ENCODE measurements around the gene EPHB2. TPM values are rescaled to one million over a fixed set of nuclear protein-coding genes. Genes with fewer than 3 reads are reported as not detected.

The EPHB2 gene
- total RNA-seq, 2 experiments from 2014 or later = 0.08 TPM; not detected in 1

GRCh38 chr1:22800629-22801028 is 90.0 kb downstream of the EPHB2 start:
- H3K4me3 Mint-ChIP-seq = no peak overlapping the region
- TF ChIP-seq CTCF (IDR thresholded peaks at IDR 0.05) = no peak
- CTCF ChIA-PET = no interaction called here

GRCh38 chr1:22801347-22801746 is 90.7 kb downstream of the EPHB2 start:
- no peak overlapping the region for H3K4me3 ChIP-seq (ENCODE audit: low read length)
- Mint-ChIP-seq H3K27ac (no peak overlapping the region), H3K4me3 (no peak overlapping the region), H3K36me3 (ENCODE audit: low read depth) (no peaks in the 10 kb centered on the region), H3K9me3 (no peaks in the 10 kb centered on the region), H3K27me3 (peaks cover 12% of the 10 kb centered on the region), H3K4me1 (ENCODE audit: low read depth) (no peaks in the 10 kb centered on the region)
- ChIA-PET CTCF (no interaction called here), POLR2A (no interaction called here)
- no peaks in the 10 kb centered on the region for H3K27me3 ChIP-seq (ENCODE audit: control insufficient read depth in 1 of 2, insufficient read depth in 2 of 2, low read length in 2 of 2)
- H3K4me1 ChIP-seq (ENCODE audit: insufficient read depth, low read length) = no peaks in the 10 kb centered on the region
- ATAC-seq (ENCODE audit: poor library complexity) = no peak
- no peak overlapping the region for H3K27ac ChIP-seq (ENCODE audit: low read depth in 1 of 2, low read length in 2 of 2)
- TF ChIP-seq CTCF (IDR thresholded peaks at IDR 0.05) = no peak
- intact Hi-C loops (cut with DNase I, micrococcal nuclease) = no loop called here
- no peak for DNase-seq
- H3K9me3 ChIP-seq (ENCODE audit: control insufficient read depth in 1 of 2, insufficient read depth in 1 of 2, low read length in 2 of 2) = no peaks in the 10 kb centered on the region
- H3K36me3 ChIP-seq (ENCODE audit: insufficient read depth, low read length) = no peaks in the 10 kb centered on the region

More at GRCh38 chr1:22800629-22801028, 90.0 kb downstream of the EPHB2 start:
- Histone ChIP-seq H3K27ac (ENCODE audit: low read depth in 1 of 2, low read length in 2 of 2) (no peak overlapping the region), H3K4me3 (ENCODE audit: low read length) (no peak overlapping the region), H3K27me3 (ENCODE audit: control insufficient read depth in 1 of 2, insufficient read depth in 2 of 2, low read length in 2 of 2) (no peaks in the 10 kb centered on the region), H3K36me3 (ENCODE audit: insufficient read depth, low read length) (no peaks in the 10 kb centered on the region), H3K9me3 (ENCODE audit: control insufficient read depth in 1 of 2, insufficient read depth in 1 of 2, low read length in 2 of 2) (no peaks in the 10 kb centered on the region), H3K4me1 (ENCODE audit: insufficient read depth, low read length) (no peaks in the 10 kb centered on the region)
- Mint-ChIP-seq H3K36me3 (ENCODE audit: low read depth) (no peaks in the 10 kb centered on the region), H3K4me1 (ENCODE audit: low read depth) (no peaks in the 10 kb centered on the region), H3K9me3 (no peaks in the 10 kb centered on the region), H3K27me3 (peaks cover 10% of the 10 kb centered on the region), H3K27ac (no peak overlapping the region)
- DNase-seq (no peak), ATAC-seq (ENCODE audit: poor library complexity) (no peak)
- POLR2A ChIA-PET = no interaction called here
- intact Hi-C loops (cut with DNase I, micrococcal nuclease) = no loop called here

GRCh38 chr1:22801761-22802160 is 91.1 kb downstream of the EPHB2 start:
- CTCF ChIA-PET = no interaction called here
- no peak for DNase-seq
- H3K27ac Mint-ChIP-seq = no peak overlapping the region
- H3K4me1 Mint-ChIP-seq (ENCODE audit: low read depth) = no peaks in the 10 kb centered on the region
- intact Hi-C loops (cut with DNase I, micrococcal nuclease) = no loop called here
- no peaks in the 10 kb centered on the region for H3K9me3 ChIP-seq (ENCODE audit: control insufficient read depth in 1 of 2, insufficient read depth in 1 of 2, low read length in 2 of 2)
- no peak overlapping the region for H3K4me3 ChIP-seq (ENCODE audit: low read length)
- H3K36me3 Mint-ChIP-seq (ENCODE audit: low read depth) = no peaks in the 10 kb centered on the region
- no peaks in the 10 kb centered on the region for H3K27me3 ChIP-seq (ENCODE audit: control insufficient read depth in 1 of 2, insufficient read depth in 2 of 2, low read length in 2 of 2)
- POLR2A ChIA-PET = no interaction called here
- no peaks in the 10 kb centered on the region for H3K4me1 ChIP-seq (ENCODE audit: insufficient read depth, low read length)
- no peaks in the 10 kb centered on the region for H3K36me3 ChIP-seq (ENCODE audit: insufficient read depth, low read length)
- H3K9me3 Mint-ChIP-seq = no peaks in the 10 kb centered on the region
- ATAC-seq (ENCODE audit: poor library complexity) = no peak
- H3K27ac ChIP-seq (ENCODE audit: low read depth in 1 of 2, low read length in 2 of 2) = no peak overlapping the region
- peaks cover 12% of the 10 kb centered on the region for H3K27me3 Mint-ChIP-seq
- no peak for TF ChIP-seq CTCF (IDR thresholded peaks at IDR 0.05)
- no peak overlapping the region for H3K4me3 Mint-ChIP-seq
